GM23338 (cell line): ENCODE results near the gene MYO1G. TPM values are rescaled to one million over a fixed set of nuclear protein-coding genes. Genes with fewer than 3 reads are reported as not detected.

Experiments
- ATAC-seq: fragments of 200-7000 bp; cut with Tn5 transposase; 3 replicates; pipeline ENCODE4 v1.9.1; 2020
- DNase-seq: peaks from one replicate; pipeline ENCODE4 v3.0.0-alpha.2; 2015; ENCODE audit warnings: low spot score
- H2AFZ ChIP-seq: fragments of 200-600 bp; sonication (generic); 2 replicates; pipeline ENCODE4 v1.8.0; 2016; ENCODE audit warnings: antibody characterized with exemption, mild to moderate bottlenecking, moderate library complexity
- H3F3A ChIP-seq: fragments of 200-600 bp; sonication (generic); replicated peaks from 2 replicates; pipeline ENCODE4 v1.8.0; 2017; ENCODE audit warnings: antibody characterized with exemption, mixed run types, low read depth
- H3K27ac ChIP-seq: fragments of 200-600 bp; sonication (generic); 2 replicates; pipeline ENCODE4 v1.6.1; 2016; ENCODE audit warnings: low read depth
- H3K27me3 ChIP-seq: fragments of 200-600 bp; sonication (generic); 2 replicates; pipeline ENCODE4 v1.8.0; 2016; ENCODE audit warnings: mild to moderate bottlenecking, mixed run types, moderate library complexity; ENCODE audit not compliant: insufficient read depth
- H3K36me3 ChIP-seq: fragments of 200-600 bp; sonication (generic); 2 replicates; pipeline ENCODE4 v1.8.0; 2016; ENCODE audit warnings: mild to moderate bottlenecking; ENCODE audit not compliant: insufficient read depth
- H3K4me1 ChIP-seq: fragments of 200-600 bp; sonication (generic); 2 replicates; pipeline ENCODE4 v1.8.0; 2016; ENCODE audit warnings: mild to moderate bottlenecking, moderate library complexity; ENCODE audit not compliant: insufficient read depth
- H3K4me2 ChIP-seq: fragments of 200-600 bp; sonication (generic); 2 replicates; pipeline ENCODE4 v1.7.1; 2017; ENCODE audit warnings: mixed run types
- H3K4me3 ChIP-seq: fragments of 200-600 bp; sonication (generic); 2 replicates; pipeline ENCODE4 v1.6.1; 2016; ENCODE audit warnings: mixed run types
- H3K79me2 ChIP-seq: fragments of 200-600 bp; sonication (generic); replicated peaks from 2 replicates; pipeline ENCODE4 v1.8.0; 2017; ENCODE audit warnings: mild to moderate bottlenecking; ENCODE audit not compliant: insufficient read depth
- H3K9me2 ChIP-seq: fragments of 200-600 bp; sonication (generic); 2 replicates; pipeline ENCODE4 v1.8.0; 2017; ENCODE audit not compliant: insufficient read depth
- H4K20me1 ChIP-seq: fragments of 200-600 bp; sonication (generic); replicated peaks from 2 replicates; pipeline ENCODE4 v1.8.0; 2017; ENCODE audit warnings: mild to moderate bottlenecking; ENCODE audit not compliant: insufficient read depth
- H3K27ac Mint-ChIP-seq: 2 replicates; pipeline ENCODE4 v1.8.0; 2020; ENCODE audit warnings: inconsistent platforms, mild to moderate bottlenecking, moderate library complexity, mixed read lengths
- H3K27me3 Mint-ChIP-seq: 3 replicates; pipeline ENCODE4 v1.8.0; 2022; ENCODE audit warnings: low read depth, mild to moderate bottlenecking, moderate library complexity, mixed read lengths, inconsistent platforms; ENCODE audit not compliant: insufficient read depth, poor library complexity
- H3K36me3 Mint-ChIP-seq: 3 replicates; pipeline ENCODE4 v1.8.0; 2021; ENCODE audit warnings: low read depth, mild to moderate bottlenecking, inconsistent platforms, moderate library complexity, mixed read lengths
- H3K4me1 Mint-ChIP-seq: 3 replicates; pipeline ENCODE4 v1.8.0; 2020; ENCODE audit warnings: mild to moderate bottlenecking, inconsistent platforms, mixed read lengths
- H3K4me3 Mint-ChIP-seq: 3 replicates; pipeline ENCODE4 v1.8.0; 2021; ENCODE audit warnings: moderate library complexity, mild to moderate bottlenecking, inconsistent platforms, mixed read lengths
- H3K9me3 Mint-ChIP-seq: 3 replicates; pipeline ENCODE4 v1.8.0; 2020; ENCODE audit warnings: moderate library complexity, mild to moderate bottlenecking, inconsistent platforms, mixed read lengths
- CREB1 ChIP-seq: fragments of 250-450 bp; sonication (Bioruptor Pico); IDR thresholded peaks from 2 replicates; pipeline ENCODE4 v1.5.0; 2020; ENCODE audit warnings: low read depth, mild to moderate bottlenecking, moderate library complexity
- EZH2 ChIP-seq: fragments of 200-600 bp; sonication (generic); IDR thresholded peaks from one replicate; pipeline ENCODE4 v1.8.0; 2017; ENCODE audit warnings: antibody characterized with exemption, mild to moderate bottlenecking, low read depth; ENCODE audit not compliant: unreplicated experiment
- EZH2phosphoT487 ChIP-seq: fragments of 200-600 bp; sonication (generic); IDR thresholded peaks from one replicate; pipeline ENCODE4 v1.8.1; 2018; ENCODE audit warnings: antibody characterized with exemption; ENCODE audit not compliant: unreplicated experiment
- JUNB ChIP-seq: IDR thresholded peaks from one replicate; pipeline ENCODE4 v1.6.1; 2016; ENCODE audit warnings: antibody characterized with exemption; ENCODE audit not compliant: unreplicated experiment
- NANOG ChIP-seq: IDR thresholded peaks from 2 replicates; pipeline ENCODE4 v1.6.1; 2016; ENCODE audit warnings: antibody characterized with exemption, borderline replicate concordance
- POLR2AphosphoS5 ChIP-seq: IDR thresholded peaks from 2 replicates; pipeline ENCODE4 v1.6.1; 2016; ENCODE audit warnings: antibody characterized with exemption, low read depth
- STAT1 ChIP-seq: IDR thresholded peaks from one replicate; pipeline ENCODE4 v1.6.1; 2016; ENCODE audit warnings: antibody characterized with exemption; ENCODE audit not compliant: unreplicated experiment
- ZNF114 ChIP-seq: fragments of 250-450 bp; sonication (Bioruptor Pico); IDR thresholded peaks from 2 replicates; pipeline ENCODE4 v1.5.0; 2020; ENCODE audit warnings: mild to moderate bottlenecking, moderate library complexity
- ZNF331 ChIP-seq: fragments of 250-450 bp; sonication (Bioruptor Pico); IDR thresholded peaks from 2 replicates; pipeline ENCODE4 v1.5.0; 2020; ENCODE audit warnings: low read depth, mild to moderate bottlenecking, moderate library complexity
- polyA plus RNA-seq: library from polyadenylated mRNA; unstranded; fragments of >200 nt; fragmentation: Nextera tagmentation; extraction: Ambion mirVana; gene quantifications from 2 replicates; pipeline ENCODE4 v1.2.1, GENCODE V29; 2016
- total RNA-seq: library from RNA; depleted of rRNA; stranded (reverse); fragments of >200 nt; shearing (Covaris generic); gene quantifications from 2 replicates; pipeline ENCODE4 v1.2.3, GENCODE V29; 2014
- TF ChIP-seq, protein P1 (sequence below): IDR thresholded peaks from 2 replicates; pipeline ENCODE4 v1.6.1; 2016; ENCODE audit warnings: antibody characterized with exemption
- TF ChIP-seq, protein P2 (sequence below): IDR thresholded peaks from one replicate; pipeline ENCODE4 v1.6.1; 2018; ENCODE audit warnings: antibody characterized with exemption; ENCODE audit not compliant: unreplicated experiment
- TF ChIP-seq, protein P3 (sequence below): fragments of 250-450 bp; sonication (Bioruptor Pico); IDR thresholded peaks from 2 replicates; pipeline ENCODE4 v1.5.0; 2020; ENCODE audit warnings: mild to moderate bottlenecking, moderate library complexity
- TF ChIP-seq, protein P4 (sequence below), 2 experiments: fragments of 200-600 bp in 1 of 2; sonication (generic) in 1 of 2; conservative IDR thresholded peaks; 2 replicates each; pipeline versions ENCODE4 v1.5.1 to v1.6.1; 2016 to 2017; ENCODE audit warnings: antibody characterized with exemption in 2 of 2, low read depth in 2 of 2, mild to moderate bottlenecking in 2 of 2, moderate library complexity in 1 of 2

Gene MYO1G
- total and polyA plus RNA-seq, 2 experiments from 2014 or later, result 0.10 to 0.11 TPM

DNA sequence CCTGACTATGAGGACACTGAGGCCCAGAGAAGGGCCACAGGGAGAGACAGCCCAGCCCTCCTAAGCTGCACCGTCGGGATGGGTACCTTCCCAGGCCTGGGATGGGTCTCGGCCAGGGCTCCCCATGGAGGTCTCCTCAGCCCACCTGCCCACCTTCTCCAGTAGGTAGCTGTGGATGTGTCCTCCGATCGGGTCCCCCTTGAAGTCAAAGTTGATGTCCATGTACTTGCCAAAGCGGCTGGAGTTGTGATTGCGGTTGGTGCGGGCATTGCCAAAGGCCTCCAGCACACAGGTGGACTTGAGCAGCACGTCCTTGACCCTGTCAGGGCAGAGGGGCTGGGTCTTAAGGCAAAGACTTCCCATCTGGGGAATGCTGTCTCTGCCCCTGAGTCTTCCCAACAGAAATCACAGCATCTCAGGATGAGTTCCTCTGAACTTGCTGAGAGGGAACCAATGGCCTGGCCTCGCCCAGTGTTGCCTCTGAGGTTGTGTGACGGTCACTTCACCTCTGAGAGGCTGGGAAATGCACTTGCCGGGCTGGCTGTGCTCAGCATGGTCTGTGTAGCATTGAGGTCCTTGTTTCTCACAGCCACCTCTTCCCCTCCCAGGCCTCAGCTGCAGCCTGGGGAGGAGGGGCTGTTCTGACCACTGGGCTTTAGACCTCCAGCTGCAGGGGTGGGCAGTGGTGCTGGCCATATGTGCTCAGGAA, 3.3 kb downstream of the MYO1G start:
- no peak for TF ChIP-seq NANOG
- TF ChIP-seq, protein P1, sequence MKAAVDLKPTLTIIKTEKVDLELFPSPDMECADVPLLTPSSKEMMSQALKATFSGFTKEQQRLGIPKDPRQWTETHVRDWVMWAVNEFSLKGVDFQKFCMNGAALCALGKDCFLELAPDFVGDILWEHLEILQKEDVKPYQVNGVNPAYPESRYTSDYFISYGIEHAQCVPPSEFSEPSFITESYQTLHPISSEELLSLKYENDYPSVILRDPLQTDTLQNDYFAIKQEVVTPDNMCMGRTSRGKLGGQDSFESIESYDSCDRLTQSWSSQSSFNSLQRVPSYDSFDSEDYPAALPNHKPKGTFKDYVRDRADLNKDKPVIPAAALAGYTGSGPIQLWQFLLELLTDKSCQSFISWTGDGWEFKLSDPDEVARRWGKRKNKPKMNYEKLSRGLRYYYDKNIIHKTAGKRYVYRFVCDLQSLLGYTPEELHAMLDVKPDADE, result no peak
- TF ChIP-seq CREB1 (CRISPR knock-in tag), result no peak
- TF ChIP-seq EZH2phosphoT487, result no peak
- TF ChIP-seq ZNF114, result no peak
- no peak for TF ChIP-seq EZH2
- TF ChIP-seq POLR2AphosphoS5, result no peak
- TF ChIP-seq, protein P2, sequence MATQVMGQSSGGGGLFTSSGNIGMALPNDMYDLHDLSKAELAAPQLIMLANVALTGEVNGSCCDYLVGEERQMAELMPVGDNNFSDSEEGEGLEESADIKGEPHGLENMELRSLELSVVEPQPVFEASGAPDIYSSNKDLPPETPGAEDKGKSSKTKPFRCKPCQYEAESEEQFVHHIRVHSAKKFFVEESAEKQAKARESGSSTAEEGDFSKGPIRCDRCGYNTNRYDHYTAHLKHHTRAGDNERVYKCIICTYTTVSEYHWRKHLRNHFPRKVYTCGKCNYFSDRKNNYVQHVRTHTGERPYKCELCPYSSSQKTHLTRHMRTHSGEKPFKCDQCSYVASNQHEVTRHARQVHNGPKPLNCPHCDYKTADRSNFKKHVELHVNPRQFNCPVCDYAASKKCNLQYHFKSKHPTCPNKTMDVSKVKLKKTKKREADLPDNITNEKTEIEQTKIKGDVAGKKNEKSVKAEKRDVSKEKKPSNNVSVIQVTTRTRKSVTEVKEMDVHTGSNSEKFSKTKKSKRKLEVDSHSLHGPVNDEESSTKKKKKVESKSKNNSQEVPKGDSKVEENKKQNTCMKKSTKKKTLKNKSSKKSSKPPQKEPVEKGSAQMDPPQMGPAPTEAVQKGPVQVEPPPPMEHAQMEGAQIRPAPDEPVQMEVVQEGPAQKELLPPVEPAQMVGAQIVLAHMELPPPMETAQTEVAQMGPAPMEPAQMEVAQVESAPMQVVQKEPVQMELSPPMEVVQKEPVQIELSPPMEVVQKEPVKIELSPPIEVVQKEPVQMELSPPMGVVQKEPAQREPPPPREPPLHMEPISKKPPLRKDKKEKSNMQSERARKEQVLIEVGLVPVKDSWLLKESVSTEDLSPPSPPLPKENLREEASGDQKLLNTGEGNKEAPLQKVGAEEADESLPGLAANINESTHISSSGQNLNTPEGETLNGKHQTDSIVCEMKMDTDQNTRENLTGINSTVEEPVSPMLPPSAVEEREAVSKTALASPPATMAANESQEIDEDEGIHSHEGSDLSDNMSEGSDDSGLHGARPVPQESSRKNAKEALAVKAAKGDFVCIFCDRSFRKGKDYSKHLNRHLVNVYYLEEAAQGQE, result no peak
- TF ChIP-seq ZNF331 (CRISPR knock-in tag), result no peak
- TF ChIP-seq, protein P3, sequence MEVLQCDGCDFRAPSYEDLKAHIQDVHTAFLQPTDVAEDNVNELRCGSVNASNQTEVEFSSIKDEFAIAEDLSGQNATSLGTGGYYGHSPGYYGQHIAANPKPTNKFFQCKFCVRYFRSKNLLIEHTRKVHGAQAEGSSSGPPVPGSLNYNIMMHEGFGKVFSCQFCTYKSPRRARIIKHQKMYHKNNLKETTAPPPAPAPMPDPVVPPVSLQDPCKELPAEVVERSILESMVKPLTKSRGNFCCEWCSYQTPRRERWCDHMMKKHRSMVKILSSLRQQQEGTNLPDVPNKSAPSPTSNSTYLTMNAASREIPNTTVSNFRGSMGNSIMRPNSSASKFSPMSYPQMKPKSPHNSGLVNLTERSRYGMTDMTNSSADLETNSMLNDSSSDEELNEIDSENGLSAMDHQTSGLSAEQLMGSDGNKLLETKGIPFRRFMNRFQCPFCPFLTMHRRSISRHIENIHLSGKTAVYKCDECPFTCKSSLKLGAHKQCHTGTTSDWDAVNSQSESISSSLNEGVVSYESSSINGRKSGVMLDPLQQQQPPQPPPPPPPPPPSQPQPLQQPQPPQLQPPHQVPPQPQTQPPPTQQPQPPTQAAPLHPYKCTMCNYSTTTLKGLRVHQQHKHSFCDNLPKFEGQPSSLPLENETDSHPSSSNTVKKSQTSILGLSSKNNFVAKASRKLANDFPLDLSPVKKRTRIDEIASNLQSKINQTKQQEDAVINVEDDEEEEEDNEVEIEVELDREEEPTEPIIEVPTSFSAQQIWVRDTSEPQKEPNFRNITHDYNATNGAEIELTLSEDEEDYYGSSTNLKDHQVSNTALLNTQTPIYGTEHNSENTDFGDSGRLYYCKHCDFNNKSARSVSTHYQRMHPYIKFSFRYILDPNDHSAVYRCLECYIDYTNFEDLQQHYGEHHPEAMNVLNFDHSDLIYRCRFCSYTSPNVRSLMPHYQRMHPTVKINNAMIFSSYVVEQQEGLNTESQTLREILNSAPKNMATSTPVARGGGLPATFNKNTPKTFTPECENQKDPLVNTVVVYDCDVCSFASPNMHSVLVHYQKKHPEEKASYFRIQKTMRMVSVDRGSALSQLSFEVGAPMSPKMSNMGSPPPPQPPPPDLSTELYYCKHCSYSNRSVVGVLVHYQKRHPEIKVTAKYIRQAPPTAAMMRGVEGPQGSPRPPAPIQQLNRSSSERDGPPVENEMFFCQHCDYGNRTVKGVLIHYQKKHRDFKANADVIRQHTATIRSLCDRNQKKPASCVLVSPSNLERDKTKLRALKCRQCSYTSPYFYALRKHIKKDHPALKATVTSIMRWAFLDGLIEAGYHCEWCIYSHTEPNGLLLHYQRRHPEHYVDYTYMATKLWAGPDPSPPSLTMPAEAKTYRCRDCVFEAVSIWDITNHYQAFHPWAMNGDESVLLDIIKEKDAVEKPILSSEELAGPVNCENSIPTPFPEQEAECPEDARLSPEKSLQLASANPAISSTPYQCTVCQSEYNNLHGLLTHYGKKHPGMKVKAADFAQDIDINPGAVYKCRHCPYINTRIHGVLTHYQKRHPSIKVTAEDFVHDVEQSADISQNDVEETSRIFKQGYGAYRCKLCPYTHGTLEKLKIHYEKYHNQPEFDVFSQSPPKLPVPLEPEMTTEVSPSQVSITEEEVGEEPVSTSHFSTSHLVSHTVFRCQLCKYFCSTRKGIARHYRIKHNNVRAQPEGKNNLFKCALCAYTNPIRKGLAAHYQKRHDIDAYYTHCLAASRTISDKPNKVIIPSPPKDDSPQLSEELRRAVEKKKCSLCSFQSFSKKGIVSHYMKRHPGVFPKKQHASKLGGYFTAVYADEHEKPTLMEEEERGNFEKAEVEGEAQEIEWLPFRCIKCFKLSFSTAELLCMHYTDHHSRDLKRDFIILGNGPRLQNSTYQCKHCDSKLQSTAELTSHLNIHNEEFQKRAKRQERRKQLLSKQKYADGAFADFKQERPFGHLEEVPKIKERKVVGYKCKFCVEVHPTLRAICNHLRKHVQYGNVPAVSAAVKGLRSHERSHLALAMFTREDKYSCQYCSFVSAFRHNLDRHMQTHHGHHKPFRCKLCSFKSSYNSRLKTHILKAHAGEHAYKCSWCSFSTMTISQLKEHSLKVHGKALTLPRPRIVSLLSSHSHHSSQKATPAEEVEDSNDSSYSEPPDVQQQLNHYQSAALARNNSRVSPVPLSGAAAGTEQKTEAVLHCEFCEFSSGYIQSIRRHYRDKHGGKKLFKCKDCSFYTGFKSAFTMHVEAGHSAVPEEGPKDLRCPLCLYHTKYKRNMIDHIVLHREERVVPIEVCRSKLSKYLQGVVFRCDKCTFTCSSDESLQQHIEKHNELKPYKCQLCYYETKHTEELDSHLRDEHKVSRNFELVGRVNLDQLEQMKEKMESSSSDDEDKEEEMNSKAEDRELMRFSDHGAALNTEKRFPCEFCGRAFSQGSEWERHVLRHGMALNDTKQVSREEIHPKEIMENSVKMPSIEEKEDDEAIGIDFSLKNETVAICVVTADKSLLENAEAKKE (CRISPR knock-in tag), result no peak
- TF ChIP-seq, protein P4, sequence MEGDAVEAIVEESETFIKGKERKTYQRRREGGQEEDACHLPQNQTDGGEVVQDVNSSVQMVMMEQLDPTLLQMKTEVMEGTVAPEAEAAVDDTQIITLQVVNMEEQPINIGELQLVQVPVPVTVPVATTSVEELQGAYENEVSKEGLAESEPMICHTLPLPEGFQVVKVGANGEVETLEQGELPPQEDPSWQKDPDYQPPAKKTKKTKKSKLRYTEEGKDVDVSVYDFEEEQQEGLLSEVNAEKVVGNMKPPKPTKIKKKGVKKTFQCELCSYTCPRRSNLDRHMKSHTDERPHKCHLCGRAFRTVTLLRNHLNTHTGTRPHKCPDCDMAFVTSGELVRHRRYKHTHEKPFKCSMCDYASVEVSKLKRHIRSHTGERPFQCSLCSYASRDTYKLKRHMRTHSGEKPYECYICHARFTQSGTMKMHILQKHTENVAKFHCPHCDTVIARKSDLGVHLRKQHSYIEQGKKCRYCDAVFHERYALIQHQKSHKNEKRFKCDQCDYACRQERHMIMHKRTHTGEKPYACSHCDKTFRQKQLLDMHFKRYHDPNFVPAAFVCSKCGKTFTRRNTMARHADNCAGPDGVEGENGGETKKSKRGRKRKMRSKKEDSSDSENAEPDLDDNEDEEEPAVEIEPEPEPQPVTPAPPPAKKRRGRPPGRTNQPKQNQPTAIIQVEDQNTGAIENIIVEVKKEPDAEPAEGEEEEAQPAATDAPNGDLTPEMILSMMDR (conservative IDR thresholded peaks at IDR 0.05; ENCODE audit: low read depth in 2 of 2), result no peak
- no peak for TF ChIP-seq JUNB
- TF ChIP-seq STAT1, result no peak
- Mint-ChIP-seq H3K9me3 (no peaks in the 10 kb centered on the region), H3K4me1 (no peaks in the 10 kb centered on the region; the same call in 2 of the 3 replicates), H3K27ac (no peak overlapping the region), H3K36me3 (peaks cover 5% of the 10 kb centered on the region), H3K27me3 (peaks cover 7% of the 10 kb centered on the region), H3K4me3 (no peak overlapping the region)
- no peaks in the 10 kb centered on the region for H3K4me1 ChIP-seq
- DNase-seq (no peak), ATAC-seq (no peak)
- H3K9me2 ChIP-seq, result no peaks in the 10 kb centered on the region
- H3K27me3 ChIP-seq, result no peaks in the 10 kb centered on the region
- H3F3A ChIP-seq, result no peaks in the 10 kb centered on the region
- H3K27ac ChIP-seq, result no peak overlapping the region
- no peaks in the 10 kb centered on the region for H3K79me2 ChIP-seq
- H3K4me3 ChIP-seq, result no peak overlapping the region
- H3K36me3 ChIP-seq, result no peaks in the 10 kb centered on the region
- no peak overlapping the region for H3K4me2 ChIP-seq
- no peak overlapping the region for H2AFZ ChIP-seq
- no peaks in the 10 kb centered on the region for H4K20me1 ChIP-seq
